Thoracic aorta (tissue), 2 donors: Measurements from ENCODE around the gene KNG1. TPM values are rescaled to one million over a fixed set of nuclear protein-coding genes. Genes with fewer than 3 reads are reported as not detected.
"Not testable (repeated sequence)": the region's sequence is repeated elsewhere in the genome, so short reads cannot be mapped to it uniquely, and the experiment has no call there.

Experiments used
- ATAC-seq: fragments of 150-250 bp; one replicate; pipeline ENCODE4 v1.8.0; 2017; ENCODE audit warnings: low read depth; ENCODE audit not compliant: insufficient number of reproducible peaks, low FRiP score
- DNase-seq: peaks from one replicate; pipeline ENCODE4 v3.0.0-alpha.2; 2020; ENCODE audit warnings: low spot score
- H3K27ac ChIP-seq, 2 donors: fragments of 200-600 bp; sonication (generic); 1 replicate in 1 of 2; 2 replicates in 1 of 2; pipeline ENCODE4 v1.5.1; 2016; ENCODE audit warnings: mild to moderate bottlenecking in 2 of 2, moderate library complexity in 2 of 2
- H3K27me3 ChIP-seq: fragments of 200-600 bp; sonication (generic); replicated peaks from 2 replicates; pipeline ENCODE4 v1.6.0; 2016; ENCODE audit warnings: mild to moderate bottlenecking; ENCODE audit not compliant: insufficient read depth
- H3K36me3 ChIP-seq: fragments of 200-600 bp; sonication (generic); one replicate; pipeline ENCODE4 v1.5.1; 2016
- H3K4me1 ChIP-seq, 2 donors: fragments of 200-600 bp; sonication (generic); 1 replicate in 1 of 2; 2 replicates in 1 of 2; pipeline versions ENCODE4 v1.5.1 to v1.6.0; 2016; ENCODE audit warnings: low read depth in 2 of 2, mild to moderate bottlenecking in 1 of 2; ENCODE audit not compliant: control insufficient read depth in 1 of 2
- H3K4me3 ChIP-seq: fragments of 200-600 bp; sonication (generic); 2 replicates; pipeline ENCODE4 v1.5.1; 2016; ENCODE audit warnings: mild to moderate bottlenecking
- H3K9me3 ChIP-seq: fragments of 200-600 bp; sonication (generic); 2 replicates; pipeline ENCODE4 v1.5.1; 2016
- CTCF ChIP-seq: fragments of 200-600 bp; sonication (generic); IDR thresholded peaks from one replicate; pipeline ENCODE4 v1.5.1; 2019; ENCODE audit warnings: antibody characterized with exemption
- total RNA-seq, 2 donors: library from RNA; depleted of rRNA; stranded (reverse); fragments of >200 nt; gene quantifications; one replicate each; pipeline versions ENCODE4 v1.1.0 to v1.2.3, GENCODE V29; 2016

Gene KNG1
- total RNA-seq, 2 donors from 2014 or later, result not detected

GRCh38 chr3:186697510-186697909, 19.6 kb upstream of the KNG1 start:
- ATAC-seq (no peak), DNase-seq (no peak)
- no peak for TF ChIP-seq CTCF
- Histone ChIP-seq H3K4me1 (peaks cover 3 to 14% of the 10 kb centered on the region in 2 donors), H3K4me3 (no peak overlapping the region), H3K27me3 (no peaks in the 10 kb centered on the region), H3K36me3 (no peaks in the 10 kb centered on the region), H3K27ac (no peak overlapping the region), H3K9me3 (no peaks in the 10 kb centered on the region)

- H3K4me3 ChIP-seq, result no peak overlapping the region
- no peaks in the 10 kb centered on the region for H3K27me3 ChIP-seq
- H3K27ac ChIP-seq, result peak overlapping the region in 1 of 2 donors; percentile 33
- no peak for ATAC-seq
- peaks cover 3 to 14% of the 10 kb centered on the region in 2 donors for H3K4me1 ChIP-seq
- no peak for TF ChIP-seq CTCF
- DNase-seq, result no peak
- no peaks in the 10 kb centered on the region for H3K36me3 ChIP-seq
- H3K9me3 ChIP-seq, result no peaks in the 10 kb centered on the region
Observed at GRCh38 chr3:186700267-186700666, 16.9 kb upstream of the KNG1 start.

GRCh38 chr3:186702451-186702850, 14.7 kb upstream of the KNG1 start:
- not testable (repeated sequence) for H3K27me3 ChIP-seq, H3K27ac ChIP-seq, DNase-seq, H3K36me3 ChIP-seq, H3K9me3 ChIP-seq, ATAC-seq, H3K4me3 ChIP-seq
- H3K4me1 ChIP-seq, result peaks cover 3 to 14% of the 10 kb centered on the region in 2 donors

- Histone ChIP-seq H3K27ac (no peak overlapping the region), H3K36me3 (no peaks in the 10 kb centered on the region), H3K4me1 (no peaks in the 10 kb centered on the region), H3K4me3 (no peak overlapping the region), H3K9me3 (no peaks in the 10 kb centered on the region), H3K27me3 (no peaks in the 10 kb centered on the region)
- TF ChIP-seq CTCF, result no peak
- no peak for ATAC-seq
- DNase-seq, result no peak
Observed at GRCh38 chr3:186705882-186706780, 11.0 kb upstream of the KNG1 start.

GRCh38 chr3:186708983-186709679, 8.0 kb upstream of the KNG1 start:
- no peak overlapping the region for H3K27ac ChIP-seq
- TF ChIP-seq CTCF, result no peak
- no peak for ATAC-seq
- H3K4me1 ChIP-seq, result no peaks in the 10 kb centered on the region
- H3K4me3 ChIP-seq, result no peak overlapping the region
- H3K9me3 ChIP-seq, result no peaks in the 10 kb centered on the region
- no peaks in the 10 kb centered on the region for H3K27me3 ChIP-seq
- no peaks in the 10 kb centered on the region for H3K36me3 ChIP-seq
- no peak for DNase-seq

GRCh38 chr3:186710694-186711093, 6.5 kb upstream of the KNG1 start:
- H3K27ac ChIP-seq, H3K4me1 ChIP-seq, ATAC-seq, H3K27me3 ChIP-seq, H3K9me3 ChIP-seq, H3K36me3 ChIP-seq, H3K4me3 ChIP-seq, DNase-seq: not testable (repeated sequence)
